Stomach (tissue), 9 donors: ENCODE data around the gene BTBD3. TPM values are rescaled to one million over a fixed set of nuclear protein-coding genes. Genes with fewer than 3 reads are reported as not detected.
A peak's percentile ranks its signal among the peaks of the same experiment; 100 is the strongest.

ENCODE experiments used
- DNase-seq, 2 donors: peaks; one replicate each; pipeline versions ENCODE4 v3.0.0 to v3.0.0-alpha.2; 2013 to 2019
- H3K27ac ChIP-seq, 5 donors: fragments of 200-600 bp in 4 of 5; sonication (generic) in 4 of 5; one replicate each; pipeline ENCODE4 v1.5.1; 2013 to 2019; ENCODE audit warnings: mild to moderate bottlenecking in 1 of 5, moderate library complexity in 1 of 5
- H3K27me3 ChIP-seq, 3 donors: fragments of 200-600 bp; sonication (generic); one replicate each; pipeline ENCODE4 v1.5.1; 2017 to 2019; ENCODE audit warnings: mixed run types in 1 of 3
- H3K36me3 ChIP-seq, 4 donors: fragments of 200-600 bp; sonication (generic); 1 replicate in 3 of 4; 2 replicates in 1 of 4; pipeline ENCODE4 v1.5.1; 2016 to 2019
- H3K4me1 ChIP-seq, 4 donors: fragments of 200-600 bp; sonication (generic); one replicate each; pipeline ENCODE4 v1.5.1; 2016 to 2019
- H3K4me3 ChIP-seq, 4 donors: fragments of 200-600 bp; sonication (generic) in 3 of 4; one replicate each; pipeline ENCODE4 v1.5.1; 2016 to 2019; ENCODE audit warnings: mild to moderate bottlenecking in 1 of 4
- H3K9me3 ChIP-seq, 4 donors: fragments of 200-600 bp; sonication (generic); one replicate each; pipeline ENCODE4 v1.5.1; 2016 to 2019
- CTCF ChIP-seq, 7 experiments: fragments of 450-650 bp in 4 of 7; fragments of 200-600 bp in 3 of 7; sonication (generic) in 3 of 7; IDR thresholded peaks; one replicate each; pipeline ENCODE4 v1.5.1; 2016 to 2019; ENCODE audit warnings: antibody characterized with exemption in 7 of 7, control low read depth in 2 of 7, mild to moderate bottlenecking in 1 of 7
- EP300 ChIP-seq: sonication (generic); formaldehyde crosslinking; IDR thresholded peaks from one replicate; pipeline ENCODE4 v1.6.1; 2017; ENCODE audit warnings: antibody characterized with exemption
- POLR2A ChIP-seq, 4 donors: fragments of 450-650 bp; IDR thresholded peaks; one replicate each; pipeline ENCODE4 v1.6.1; 2016; ENCODE audit warnings: antibody characterized with exemption in 4 of 4, control low read depth in 2 of 4, mild to moderate bottlenecking in 1 of 4, moderate library complexity in 1 of 4
- POLR2AphosphoS5 ChIP-seq, 3 donors: sonication (generic); formaldehyde crosslinking; IDR thresholded peaks; one replicate each; pipeline ENCODE4 v1.6.1; 2016; ENCODE audit warnings: antibody characterized with exemption in 3 of 3
- WGBS, 5 donors: extraction: QIAGEN DNeasy Blood & Tissue Kit in 3 of 5; methylation state at CpG; one replicate each; pipeline versions ENCODE4 v1.1.5 to v1.1.7; 2013 to 2018; 5-methylcytosine and 5-hydroxymethylcytosine counted together
- intact Hi-C: fragments of 100-400 bp; cut with DNase I; formaldehyde crosslinking; loops from one replicate; pipeline ENCODE4 v1.15.1; 2023; ENCODE audit warnings: low total_unique reads
- polyA plus RNA-seq, 3 donors: library from polyadenylated mRNA; stranded (reverse); fragments of 200-250 nt; gene quantifications; one replicate each; pipeline ENCODE4 v1.2.3, GENCODE V29; 2013
- total RNA-seq, 5 donors: library from RNA; depleted of rRNA; stranded (reverse); fragments of >200 nt; gene quantifications; one replicate each; pipeline versions ENCODE4 v1.1.0 to v1.2.3, GENCODE V29; 2014 to 2016
- donor health status: healthy with polysubstance abuse.
- donor health status: Bipolar disorder and iron deficiency.
- donor health status: healthy.

BTBD3 gene
- total and polyA plus RNA-seq, 8 donors, result 10.7 to 147 (median 26.7) TPM

DNA sequence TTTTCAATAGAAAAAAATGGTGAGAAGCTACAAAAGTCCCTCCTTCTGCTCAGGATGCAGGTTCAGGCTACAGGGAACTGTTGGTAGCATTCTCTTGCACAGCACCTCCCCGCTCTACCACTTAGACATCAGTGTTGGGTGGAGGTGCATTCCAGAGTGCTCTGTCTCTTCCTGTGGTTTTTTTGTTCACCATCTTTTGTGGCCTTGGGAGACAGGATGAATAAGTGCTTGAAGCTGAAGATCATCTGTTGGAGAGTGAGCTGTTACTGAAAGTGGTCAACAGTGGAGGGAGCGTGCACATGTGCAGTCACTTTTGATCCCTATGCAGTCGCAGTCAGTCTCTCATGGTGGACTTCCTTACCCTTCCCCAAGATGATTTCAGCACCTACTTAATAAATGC lies 16.6 kb upstream of the BTBD3 start:
- 92 to 98% (median 96%) methylated on average over 3 of the region's 3 CpGs for WGBS, 5 donors

DNA sequence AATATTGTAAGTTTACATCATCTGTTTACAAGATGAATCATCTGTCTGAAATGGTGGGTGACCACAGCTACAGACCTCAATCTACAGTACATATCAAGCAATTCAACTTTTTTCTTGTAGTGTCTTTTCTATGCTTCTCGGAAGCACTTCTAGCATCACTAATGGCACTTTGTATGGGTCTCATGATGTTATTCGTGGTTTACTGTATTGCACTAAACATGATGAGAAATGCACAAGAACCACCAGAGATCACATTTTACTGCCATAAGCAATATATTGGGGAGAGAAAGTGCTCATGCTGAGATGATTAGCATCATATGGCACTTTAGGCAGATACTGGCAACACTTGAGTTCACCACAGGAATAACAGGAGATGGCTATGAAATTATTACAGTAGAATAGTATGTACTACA lies 15.4 kb upstream of the BTBD3 start:
- H3K4me3 ChIP-seq, result no peak overlapping the region
- no peak overlapping the region for H3K27ac ChIP-seq
- no peaks in the 10 kb centered on the region for H3K9me3 ChIP-seq
- no peak for TF ChIP-seq POLR2AphosphoS5 (IDR thresholded peaks at IDR 0.05)
- TF ChIP-seq CTCF (IDR thresholded peaks at IDR 0.05), result no peak
- TF ChIP-seq POLR2A (IDR thresholded peaks at IDR 0.05), result no peak
- no peak for TF ChIP-seq EP300
- intact Hi-C loops, result no loop called here
- DNase-seq, result no peak
- H3K4me1 ChIP-seq, result peaks cover 10 to 52% (median 28%) of the 10 kb centered on the region in 4 donors
- no peaks in the 10 kb centered on the region for H3K36me3 ChIP-seq
- H3K27me3 ChIP-seq, result no peaks in the 10 kb centered on the region
- WGBS, 5 donors, result 82 to 95% (median 89%) methylated on average over 2 of the region's 2 CpGs

More for the DNA sequence above, 16.6 kb upstream of the BTBD3 start:
- Histone ChIP-seq H3K27me3 (no peaks in the 10 kb centered on the region), H3K9me3 (no peaks in the 10 kb centered on the region), H3K27ac (no peak overlapping the region), H3K4me1 (peaks cover under 1 to 49% (median 26%) of the 10 kb centered on the region in 4 donors), H3K4me3 (no peak overlapping the region), H3K36me3 (no peaks in the 10 kb centered on the region)
- DNase-seq, result no peak
- TF ChIP-seq EP300, result no peak
- TF ChIP-seq POLR2AphosphoS5 (IDR thresholded peaks at IDR 0.05), result no peak
- no peak for TF ChIP-seq CTCF (IDR thresholded peaks at IDR 0.05)
- TF ChIP-seq POLR2A (IDR thresholded peaks at IDR 0.05), result no peak
- intact Hi-C loops, result no loop called here

DNA sequence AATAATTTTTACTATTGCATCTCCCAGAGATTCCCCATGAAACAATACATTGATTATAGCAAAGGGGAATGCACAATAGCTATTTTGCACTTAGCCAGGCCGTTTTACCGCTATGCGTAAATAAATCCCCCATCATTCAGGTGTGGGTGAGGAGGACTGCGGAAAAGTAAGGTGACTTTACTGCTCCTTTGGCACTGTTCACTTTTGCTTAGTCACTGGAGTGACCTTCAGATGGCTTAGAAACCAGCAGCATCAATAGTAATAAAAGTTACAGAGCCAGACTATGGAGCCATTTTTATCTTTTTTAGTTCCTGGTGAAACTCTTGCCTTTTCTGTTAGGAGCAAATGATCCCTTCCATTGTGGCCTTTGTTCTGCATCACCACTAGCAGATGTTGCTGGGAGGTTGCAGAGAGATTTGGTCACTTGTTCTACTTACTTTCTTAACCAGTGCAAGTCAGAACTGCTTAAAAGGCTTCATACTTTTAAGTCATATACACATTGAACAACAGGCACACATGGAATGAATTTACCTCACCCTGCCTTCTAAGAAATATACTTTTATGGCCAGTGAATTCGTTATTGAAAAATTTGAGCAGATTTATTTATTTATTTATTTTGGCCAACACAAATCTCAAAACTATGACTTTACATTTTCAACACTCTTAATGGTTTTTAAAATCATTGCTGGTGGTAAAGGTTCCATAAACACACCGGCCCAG lies 12.1 kb upstream of the BTBD3 start:
- Histone ChIP-seq H3K36me3 (no peaks in the 10 kb centered on the region), H3K9me3 (no peaks in the 10 kb centered on the region), H3K27ac (peak overlapping the region in 4 of 5 donors; percentile 50 to 73 (median 56)), H3K4me1 (peaks cover 13 to 53% (median 26%) of the 10 kb centered on the region in 4 donors), H3K27me3 (no peaks in the 10 kb centered on the region), H3K4me3 (no peak overlapping the region)
- WGBS, 5 donors, result 74 to 84% (median 81%) methylated on average over 6 of the region's 6 CpGs
- intact Hi-C loops, result no loop called here
- TF ChIP-seq POLR2A (IDR thresholded peaks at IDR 0.05) (no peak), EP300 (no peak), CTCF (IDR thresholded peaks at IDR 0.05) (no peak), POLR2AphosphoS5 (IDR thresholded peaks at IDR 0.05) (no peak)
- no peak for DNase-seq

DNA sequence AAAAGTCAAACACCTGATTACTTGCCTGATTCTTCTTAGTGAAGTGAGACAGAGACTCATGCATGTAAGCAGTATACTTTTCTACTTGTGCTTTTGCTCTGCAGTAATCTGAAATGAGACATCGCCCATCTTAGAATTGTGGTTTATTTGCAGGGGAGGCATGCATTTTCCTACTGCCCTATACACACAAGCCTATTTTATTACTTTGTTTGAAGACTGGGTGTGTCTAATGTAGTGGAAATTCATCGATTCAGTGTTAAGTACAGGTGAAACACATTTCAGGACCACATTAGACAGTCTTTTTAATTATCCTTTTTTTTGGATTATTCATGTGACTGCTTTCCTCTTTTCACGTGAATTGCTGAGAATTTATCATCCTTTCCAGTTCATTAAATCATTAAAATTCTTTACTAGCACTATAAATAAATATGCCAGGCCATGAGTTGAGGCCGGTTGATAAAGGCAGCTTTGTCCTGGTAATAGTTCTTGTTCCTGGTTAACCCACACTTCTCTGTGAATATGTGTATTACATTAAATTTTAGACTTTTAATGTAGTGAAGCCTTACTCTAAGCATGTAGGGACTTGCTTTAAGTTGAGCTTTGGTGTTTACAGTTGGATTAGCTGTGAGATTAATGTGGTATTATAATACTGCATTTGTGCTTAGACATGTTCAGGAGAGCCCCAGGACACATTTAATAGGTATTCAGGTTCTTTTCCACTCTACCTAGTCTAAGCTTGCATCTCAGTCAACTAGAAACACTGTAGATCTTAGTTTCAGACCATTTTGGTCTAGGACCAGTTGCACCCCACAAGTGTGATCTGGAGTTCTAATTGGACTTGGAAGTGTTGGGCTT lies 10.8 kb upstream of the BTBD3 start:
- peaks cover 13 to 50% (median 31%) of the 10 kb centered on the region in 4 donors for H3K4me1 ChIP-seq
- intact Hi-C loops, result no loop called here
- DNase-seq, result peak in 1 of 2 donors; percentile 55
- H3K4me3 ChIP-seq, result no peak overlapping the region
- no peaks in the 10 kb centered on the region for H3K27me3 ChIP-seq
- TF ChIP-seq EP300 (no peak), POLR2A (IDR thresholded peaks at IDR 0.05) (no peak), POLR2AphosphoS5 (IDR thresholded peaks at IDR 0.05) (peak in 1 of 3 donors; percentile 18), CTCF (IDR thresholded peaks at IDR 0.05) (no peak)
- WGBS, 5 donors, result 25 to 41% (median 29%) methylated on average over 4 of the region's 4 CpGs
- H3K27ac ChIP-seq, result peak overlapping the region; percentile 11 to 62 (median 51)
- no peaks in the 10 kb centered on the region for H3K9me3 ChIP-seq
- no peaks in the 10 kb centered on the region for H3K36me3 ChIP-seq
